Effector memory CD4-positive, alpha-beta T cell (primary cell): ENCODE results near the gene DDX4.

Source experiments
- DNase-seq, 3 donors: peaks; one replicate each; pipeline ENCODE4 v3.0.0-alpha.2; 2020
- H3K27ac ChIP-seq: 2 replicates; pipeline ENCODE4 v1.7.0; 2013; ENCODE audit warnings: mild to moderate bottlenecking, low read length, moderate library complexity; ENCODE audit not compliant: insufficient read depth, poor library complexity, severe bottlenecking
- H3K27me3 ChIP-seq: replicated peaks from 2 replicates; pipeline ENCODE4 v1.7.0; 2013; ENCODE audit warnings: mild to moderate bottlenecking, low read length; ENCODE audit not compliant: insufficient read depth, control insufficient read depth, poor library complexity, severe bottlenecking
- H3K36me3 ChIP-seq: 2 replicates; pipeline ENCODE4 v1.7.0; 2013; ENCODE audit warnings: mild to moderate bottlenecking, low read length, moderate library complexity; ENCODE audit not compliant: control insufficient read depth, insufficient read depth
- H3K4me1 ChIP-seq: 2 replicates; pipeline ENCODE4 v1.7.0; 2013; ENCODE audit warnings: low read length, mild to moderate bottlenecking; ENCODE audit not compliant: control insufficient read depth, insufficient read depth, poor library complexity, severe bottlenecking
- H3K4me3 ChIP-seq: 2 replicates; pipeline ENCODE4 v1.7.0; 2013; ENCODE audit warnings: low read length, low read depth, mild to moderate bottlenecking; ENCODE audit not compliant: insufficient read depth, poor library complexity, severe bottlenecking
- H3K9me3 ChIP-seq: 2 replicates; pipeline ENCODE4 v1.7.0; 2013; ENCODE audit warnings: mild to moderate bottlenecking, low read length, moderate library complexity; ENCODE audit not compliant: control insufficient read depth

Gene DDX4

DNA sequence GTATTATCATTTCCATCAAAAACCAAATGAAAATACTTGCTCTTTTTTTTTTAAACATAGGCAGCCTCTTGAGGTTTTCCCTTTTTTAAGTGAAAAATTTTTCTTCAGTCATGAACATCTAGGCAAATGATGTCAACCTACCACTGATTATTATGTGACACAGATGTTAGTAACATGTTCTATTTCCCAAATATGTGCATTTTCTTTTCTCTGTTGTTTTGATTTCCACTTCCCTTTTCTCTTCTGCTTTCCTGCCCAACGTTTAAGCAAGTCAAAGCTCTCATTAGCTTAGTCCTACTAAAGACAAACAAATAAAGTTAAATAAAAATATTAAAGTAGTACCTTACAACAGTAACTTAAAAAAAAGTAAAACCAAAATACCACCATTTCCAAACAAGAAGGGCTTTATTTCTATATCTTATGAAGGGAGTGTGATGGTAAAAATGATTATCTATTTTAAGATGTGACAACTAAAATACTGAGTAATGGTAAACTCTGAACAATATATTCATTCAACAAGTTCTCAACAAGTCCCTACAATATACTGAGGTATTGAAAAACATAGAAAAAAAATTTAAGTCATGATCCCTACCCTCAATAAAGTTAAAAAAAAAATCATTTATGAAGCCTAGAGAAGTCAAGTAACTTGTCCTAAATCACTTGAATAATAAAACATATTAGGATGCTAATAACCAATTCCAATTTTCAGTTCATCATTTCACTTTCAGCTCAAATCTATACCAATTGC is 35.1 kb upstream of the DDX4 start:
- no peaks in the 10 kb centered on the region for H3K27me3 ChIP-seq
- peaks cover 4% of the 10 kb centered on the region for H3K36me3 ChIP-seq
- H3K9me3 ChIP-seq = no peaks in the 10 kb centered on the region
- no peak for DNase-seq
- H3K4me1 ChIP-seq = no peaks in the 10 kb centered on the region
- no peak overlapping the region for H3K27ac ChIP-seq
- H3K4me3 ChIP-seq = no peak overlapping the region

GRCh38 chr5:55706230-55706629 is 31.6 kb upstream of the DDX4 start:
- H3K36me3 ChIP-seq = peaks cover 4% of the 10 kb centered on the region
- H3K27me3 ChIP-seq = no peaks in the 10 kb centered on the region
- no peaks in the 10 kb centered on the region for H3K4me1 ChIP-seq
- H3K4me3 ChIP-seq = no peak overlapping the region
- no peak for DNase-seq
- no peaks in the 10 kb centered on the region for H3K9me3 ChIP-seq
- H3K27ac ChIP-seq = no peak overlapping the region

DNA sequence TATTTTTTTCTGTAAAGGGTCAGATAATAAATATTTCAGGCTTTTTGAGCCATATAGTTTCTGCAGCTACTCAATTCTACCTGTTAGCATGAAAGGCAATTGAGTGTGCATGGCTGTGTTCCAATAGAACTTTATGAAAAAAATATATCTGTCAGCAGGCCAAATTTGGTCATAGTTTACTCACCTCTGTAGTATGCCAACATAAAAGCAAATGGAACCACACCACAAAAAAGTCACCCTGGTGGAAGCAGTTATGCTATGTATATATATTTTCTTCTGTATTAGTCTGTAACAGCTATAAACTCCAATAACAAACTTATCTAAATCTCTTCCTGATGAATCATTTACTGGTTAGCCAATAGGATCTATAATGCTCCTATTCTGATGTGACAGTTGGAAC is 29.1 kb upstream of the DDX4 start:
- H3K27me3 ChIP-seq = no peaks in the 10 kb centered on the region
- DNase-seq = no peak
- H3K4me3 ChIP-seq = no peak overlapping the region
- H3K36me3 ChIP-seq = no peaks in the 10 kb centered on the region
- no peaks in the 10 kb centered on the region for H3K9me3 ChIP-seq
- H3K27ac ChIP-seq = no peak overlapping the region
- H3K4me1 ChIP-seq = peaks cover 5% of the 10 kb centered on the region

GRCh38 chr5:55711507-55712022 is 26.3 kb upstream of the DDX4 start:
- peaks cover 5% of the 10 kb centered on the region for H3K4me1 ChIP-seq
- no peaks in the 10 kb centered on the region for H3K36me3 ChIP-seq
- H3K27ac ChIP-seq = peak overlapping the region; percentile 63
- no peaks in the 10 kb centered on the region for H3K9me3 ChIP-seq
- H3K27me3 ChIP-seq = no peaks in the 10 kb centered on the region
- DNase-seq = no peak
- peak overlapping the region; percentile 97 for H3K4me3 ChIP-seq

DNA sequence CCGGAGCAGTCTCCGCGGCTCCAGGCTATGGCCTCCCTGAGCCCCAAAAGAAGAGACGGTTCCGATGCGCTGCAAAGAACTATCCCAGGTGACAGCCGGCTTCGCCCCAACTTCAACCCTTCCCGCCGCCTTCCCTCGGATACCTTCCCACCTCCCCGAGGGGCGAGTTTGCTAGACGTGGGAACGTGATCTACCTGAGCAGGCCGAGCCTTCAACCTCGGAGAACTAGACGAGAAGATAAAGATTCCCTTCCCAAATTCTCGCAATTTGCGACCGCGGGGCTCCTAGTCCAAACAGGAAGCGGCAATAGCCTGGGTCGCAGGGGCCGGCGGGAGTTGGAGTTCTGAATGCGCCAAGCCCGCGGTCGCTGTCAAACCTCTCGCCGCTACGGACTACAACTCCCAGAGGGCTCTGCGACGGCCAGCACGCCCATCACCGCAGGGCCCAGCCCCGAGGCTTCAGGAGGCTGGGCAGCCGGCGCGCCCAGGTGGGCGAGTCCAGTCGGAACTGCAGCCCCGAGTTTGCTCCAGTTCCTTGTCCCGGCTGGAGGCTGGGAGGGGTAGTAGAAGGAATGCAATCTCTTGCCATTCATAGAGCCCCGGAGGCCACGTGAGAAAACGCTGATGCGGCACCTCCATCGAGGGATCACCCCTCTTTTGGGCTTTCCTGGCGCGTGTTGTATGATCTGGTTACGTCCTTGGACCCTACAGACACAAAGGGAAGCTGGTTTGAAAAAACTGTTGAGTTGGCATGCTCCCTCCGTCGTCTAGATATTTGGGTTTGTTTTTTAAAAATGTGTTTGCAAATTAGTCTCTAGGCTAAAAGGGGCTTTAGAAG is 25.6 kb upstream of the DDX4 start, which contains the start of gene SLC38A9:
SLC38A9 (minus strand) TSS at position 302 of the 837 bp plus-strand sequence. CDS start 14,366 bp downstream, outside the sequence.
- Histone ChIP-seq H3K4me1 (peaks cover 5% of the 10 kb centered on the region), H3K4me3 (peak within 1 kb of the TSS; percentile 97), H3K27ac (peak within 1 kb of the TSS; percentile 63), H3K27me3 (no peaks in the 10 kb centered on the region), H3K36me3 (no peaks in the 10 kb centered on the region), H3K9me3 (no peaks in the 10 kb centered on the region)
- peak; percentile 75 to 89 (median 84) for DNase-seq

GRCh38 chr5:55713871-55714270 is 24.0 kb upstream of the DDX4 start:
- DNase-seq = no peak
- Histone ChIP-seq H3K4me3 (no peak overlapping the region), H3K36me3 (no peaks in the 10 kb centered on the region), H3K27me3 (no peaks in the 10 kb centered on the region), H3K4me1 (peaks cover 5% of the 10 kb centered on the region), H3K9me3 (no peaks in the 10 kb centered on the region), H3K27ac (no peak overlapping the region)

- Histone ChIP-seq H3K27me3 (no peaks in the 10 kb centered on the region), H3K4me1 (peaks cover 5% of the 10 kb centered on the region), H3K36me3 (no peaks in the 10 kb centered on the region), H3K9me3 (no peaks in the 10 kb centered on the region), H3K4me3 (no peak overlapping the region), H3K27ac (no peak overlapping the region)
- DNase-seq = no peak
Measured at GRCh38 chr5:55714339-55714738, 23.5 kb upstream of the DDX4 start.

DNA sequence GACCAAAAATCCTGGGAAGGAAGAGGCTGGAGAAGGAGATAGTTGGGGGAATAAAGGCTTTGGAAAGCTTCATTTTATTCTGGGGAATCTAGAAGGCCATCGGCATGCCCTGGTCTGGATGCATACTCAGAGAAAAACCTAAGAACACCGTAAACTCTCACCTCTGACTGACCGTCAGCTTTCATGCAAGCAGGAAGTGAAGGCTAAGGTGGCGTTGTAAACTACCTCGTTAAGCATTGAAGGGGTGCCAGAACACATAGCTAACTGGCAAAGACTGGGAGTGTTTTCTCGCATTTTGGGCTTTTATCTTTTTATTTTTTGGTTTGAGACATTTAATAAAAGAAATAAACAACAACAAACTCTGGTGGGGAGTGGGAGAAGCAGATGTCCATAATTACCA is 23.1 kb upstream of the DDX4 start:
- H3K4me3 ChIP-seq = no peak overlapping the region

GRCh38 chr5:55715519-55716078 is 22.3 kb upstream of the DDX4 start:
- Histone ChIP-seq H3K27me3 (no peaks in the 10 kb centered on the region), H3K4me3 (no peak overlapping the region), H3K9me3 (no peaks in the 10 kb centered on the region), H3K36me3 (no peaks in the 10 kb centered on the region), H3K4me1 (peaks cover 5% of the 10 kb centered on the region), H3K27ac (no peak overlapping the region)
- DNase-seq = no peak

More for the DNA sequence above, 23.1 kb upstream of the DDX4 start:
- Histone ChIP-seq H3K27ac (no peak overlapping the region), H3K27me3 (no peaks in the 10 kb centered on the region), H3K9me3 (no peaks in the 10 kb centered on the region), H3K4me1 (peaks cover 5% of the 10 kb centered on the region), H3K36me3 (no peaks in the 10 kb centered on the region)
- DNase-seq = no peak
